B cell (primary cell): Measurements from ENCODE around the gene B9D1.

Experiments used
- EZH2 ChIP-seq: IDR thresholded peaks from 2 replicates; pipeline ENCODE4 v1.6.1; 2012; ENCODE audit warnings: borderline replicate concordance, low read depth, mild to moderate bottlenecking, moderate library complexity, low read length; ENCODE audit not compliant: insufficient read depth, poor library complexity, severe bottlenecking
- TF ChIP-seq, protein P1 (sequence below): fragments of 200-600 bp; IDR thresholded peaks from one replicate; pipeline ENCODE4 v1.8.0; 2022; ENCODE audit warnings: antibody characterized with exemption, mild to moderate bottlenecking

DNA sequence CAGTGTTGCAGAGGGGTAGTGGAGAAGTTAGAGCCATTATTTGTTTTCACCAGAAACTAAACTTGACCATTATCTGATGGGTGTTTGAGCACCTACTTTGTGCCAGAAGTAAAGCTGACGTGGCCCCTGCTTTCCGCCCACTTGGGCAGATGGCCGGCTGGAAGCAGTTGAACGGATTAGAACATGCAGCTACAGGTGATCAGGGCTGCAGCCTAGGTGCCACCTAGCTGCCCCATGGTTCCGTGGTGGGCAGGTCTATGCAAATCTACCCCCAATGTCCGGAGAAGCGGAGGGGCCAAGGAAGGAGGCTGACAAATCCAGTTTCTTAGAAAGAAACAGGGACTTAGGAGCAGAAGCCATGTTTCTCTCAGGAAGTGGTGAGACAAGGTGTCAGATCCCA lies 62.7 kb downstream of the B9D1 start:
- TF ChIP-seq, protein P1, sequence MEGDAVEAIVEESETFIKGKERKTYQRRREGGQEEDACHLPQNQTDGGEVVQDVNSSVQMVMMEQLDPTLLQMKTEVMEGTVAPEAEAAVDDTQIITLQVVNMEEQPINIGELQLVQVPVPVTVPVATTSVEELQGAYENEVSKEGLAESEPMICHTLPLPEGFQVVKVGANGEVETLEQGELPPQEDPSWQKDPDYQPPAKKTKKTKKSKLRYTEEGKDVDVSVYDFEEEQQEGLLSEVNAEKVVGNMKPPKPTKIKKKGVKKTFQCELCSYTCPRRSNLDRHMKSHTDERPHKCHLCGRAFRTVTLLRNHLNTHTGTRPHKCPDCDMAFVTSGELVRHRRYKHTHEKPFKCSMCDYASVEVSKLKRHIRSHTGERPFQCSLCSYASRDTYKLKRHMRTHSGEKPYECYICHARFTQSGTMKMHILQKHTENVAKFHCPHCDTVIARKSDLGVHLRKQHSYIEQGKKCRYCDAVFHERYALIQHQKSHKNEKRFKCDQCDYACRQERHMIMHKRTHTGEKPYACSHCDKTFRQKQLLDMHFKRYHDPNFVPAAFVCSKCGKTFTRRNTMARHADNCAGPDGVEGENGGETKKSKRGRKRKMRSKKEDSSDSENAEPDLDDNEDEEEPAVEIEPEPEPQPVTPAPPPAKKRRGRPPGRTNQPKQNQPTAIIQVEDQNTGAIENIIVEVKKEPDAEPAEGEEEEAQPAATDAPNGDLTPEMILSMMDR, result no peak
- TF ChIP-seq EZH2, result no peak
